ENCODE measurements around the gene CFAP107. TPM values are rescaled to one million over a fixed set of nuclear protein-coding genes. Genes with fewer than 3 reads are reported as not detected.

The CFAP107 gene
- total and polyA plus RNA-seq, 4 donors: not detected

DNA sequence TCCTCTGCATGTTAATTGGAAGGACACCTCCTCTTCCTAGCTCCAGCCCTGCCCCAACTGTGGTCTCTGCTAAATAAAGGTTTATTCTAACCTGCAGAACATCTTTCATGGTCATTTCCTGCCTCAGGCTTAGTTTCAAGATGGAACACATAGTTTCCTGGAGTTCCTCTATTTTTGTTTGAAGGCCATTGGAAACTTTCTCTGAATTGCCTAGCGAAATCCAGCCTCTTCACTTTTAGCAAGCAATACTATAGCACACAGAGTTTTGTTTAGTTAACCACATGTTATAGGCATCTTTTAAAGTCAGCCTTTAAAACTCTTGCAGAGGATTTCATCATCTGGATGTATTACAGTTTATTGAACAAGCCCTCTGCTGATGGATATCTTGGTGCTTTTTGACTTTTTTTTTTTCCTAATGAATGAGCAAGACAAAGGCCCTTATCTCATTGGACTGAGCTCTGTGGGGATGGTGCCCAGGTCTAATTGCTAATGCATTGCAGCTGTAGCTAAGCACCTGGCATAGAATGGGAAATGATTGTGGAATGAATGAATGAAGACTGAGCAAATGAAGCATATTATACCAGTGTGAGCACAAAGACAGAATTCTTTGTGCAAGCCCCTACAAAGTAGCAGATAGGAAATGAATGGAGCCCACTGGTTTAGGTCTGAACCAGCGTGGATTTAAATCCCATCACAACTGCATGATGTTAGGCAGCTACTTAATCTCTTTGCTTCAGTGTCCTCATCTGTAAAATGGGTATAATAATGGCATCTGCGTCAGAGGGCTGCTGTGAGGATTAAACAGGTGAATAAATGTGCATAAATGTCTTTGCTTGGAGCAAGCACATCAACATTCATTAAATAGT lies 641 bp upstream of the CFAP107 start:
- Histone ChIP-seq H3K36me3 (ENCODE audit: control insufficient read depth in 4 of 4, insufficient read depth in 3 of 4, low read depth in 1 of 4, low read length in 3 of 4) (no peaks in the 10 kb centered on the region), H3K9me3 (ENCODE audit: control insufficient read depth in 4 of 4, low read length in 3 of 4) (peaks cover 0 to 11% (median 1%) of the 10 kb centered on the region in 4 donors), H3K27me3 (ENCODE audit: control insufficient read depth in 4 of 4, insufficient read depth in 4 of 4, low read length in 3 of 4) (no peaks in the 10 kb centered on the region), H3K27ac (ENCODE audit: low read depth in 1 of 2, low read length in 2 of 2) (no peak overlapping the region), H3K9ac (ENCODE audit: low read depth in 1 of 2, low read length in 2 of 2) (no peak overlapping the region), H3K4me1 (ENCODE audit: control insufficient read depth in 4 of 4, insufficient read depth in 4 of 4, low read length in 3 of 4) (no peaks in the 10 kb centered on the region), H3K4me3 (ENCODE audit: low read depth in 1 of 3, low read length in 3 of 3) (no peak overlapping the region)
- DNase-seq (ENCODE audit: low spot score): no peak
- 62% methylated on average over 3 of the region's 3 CpGs for WGBS
- TF ChIP-seq, protein P1, sequence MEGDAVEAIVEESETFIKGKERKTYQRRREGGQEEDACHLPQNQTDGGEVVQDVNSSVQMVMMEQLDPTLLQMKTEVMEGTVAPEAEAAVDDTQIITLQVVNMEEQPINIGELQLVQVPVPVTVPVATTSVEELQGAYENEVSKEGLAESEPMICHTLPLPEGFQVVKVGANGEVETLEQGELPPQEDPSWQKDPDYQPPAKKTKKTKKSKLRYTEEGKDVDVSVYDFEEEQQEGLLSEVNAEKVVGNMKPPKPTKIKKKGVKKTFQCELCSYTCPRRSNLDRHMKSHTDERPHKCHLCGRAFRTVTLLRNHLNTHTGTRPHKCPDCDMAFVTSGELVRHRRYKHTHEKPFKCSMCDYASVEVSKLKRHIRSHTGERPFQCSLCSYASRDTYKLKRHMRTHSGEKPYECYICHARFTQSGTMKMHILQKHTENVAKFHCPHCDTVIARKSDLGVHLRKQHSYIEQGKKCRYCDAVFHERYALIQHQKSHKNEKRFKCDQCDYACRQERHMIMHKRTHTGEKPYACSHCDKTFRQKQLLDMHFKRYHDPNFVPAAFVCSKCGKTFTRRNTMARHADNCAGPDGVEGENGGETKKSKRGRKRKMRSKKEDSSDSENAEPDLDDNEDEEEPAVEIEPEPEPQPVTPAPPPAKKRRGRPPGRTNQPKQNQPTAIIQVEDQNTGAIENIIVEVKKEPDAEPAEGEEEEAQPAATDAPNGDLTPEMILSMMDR (IDR thresholded peaks at IDR 0.05; ENCODE audit: low read depth, low read length, missing input control): no peak
- TF ChIP-seq, protein P2, sequence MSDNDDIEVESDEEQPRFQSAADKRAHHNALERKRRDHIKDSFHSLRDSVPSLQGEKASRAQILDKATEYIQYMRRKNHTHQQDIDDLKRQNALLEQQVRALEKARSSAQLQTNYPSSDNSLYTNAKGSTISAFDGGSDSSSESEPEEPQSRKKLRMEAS (IDR thresholded peaks at IDR 0.05): no peak
- TF ChIP-seq GABPA (IDR thresholded peaks at IDR 0.05 in 1 of 2, conservative IDR thresholded peaks at IDR 0.05 in 1 of 2) (no peak), FOXA2 (IDR thresholded peaks at IDR 0.05) (no peak), HNF4G (IDR thresholded peaks at IDR 0.05) (no peak), HNF4A (conservative IDR thresholded peaks at IDR 0.05) (no peak), YY1 (IDR thresholded peaks at IDR 0.05) (no peak), ZBTB33 (IDR thresholded peaks at IDR 0.05) (no peak), FOXA1 (IDR thresholded peaks at IDR 0.05) (no peak), RXRA (IDR thresholded peaks at IDR 0.05) (no peak), JUND (IDR thresholded peaks at IDR 0.05) (no peak), RAD21 (IDR thresholded peaks at IDR 0.05) (no peak)
- TF ChIP-seq, protein P3, sequence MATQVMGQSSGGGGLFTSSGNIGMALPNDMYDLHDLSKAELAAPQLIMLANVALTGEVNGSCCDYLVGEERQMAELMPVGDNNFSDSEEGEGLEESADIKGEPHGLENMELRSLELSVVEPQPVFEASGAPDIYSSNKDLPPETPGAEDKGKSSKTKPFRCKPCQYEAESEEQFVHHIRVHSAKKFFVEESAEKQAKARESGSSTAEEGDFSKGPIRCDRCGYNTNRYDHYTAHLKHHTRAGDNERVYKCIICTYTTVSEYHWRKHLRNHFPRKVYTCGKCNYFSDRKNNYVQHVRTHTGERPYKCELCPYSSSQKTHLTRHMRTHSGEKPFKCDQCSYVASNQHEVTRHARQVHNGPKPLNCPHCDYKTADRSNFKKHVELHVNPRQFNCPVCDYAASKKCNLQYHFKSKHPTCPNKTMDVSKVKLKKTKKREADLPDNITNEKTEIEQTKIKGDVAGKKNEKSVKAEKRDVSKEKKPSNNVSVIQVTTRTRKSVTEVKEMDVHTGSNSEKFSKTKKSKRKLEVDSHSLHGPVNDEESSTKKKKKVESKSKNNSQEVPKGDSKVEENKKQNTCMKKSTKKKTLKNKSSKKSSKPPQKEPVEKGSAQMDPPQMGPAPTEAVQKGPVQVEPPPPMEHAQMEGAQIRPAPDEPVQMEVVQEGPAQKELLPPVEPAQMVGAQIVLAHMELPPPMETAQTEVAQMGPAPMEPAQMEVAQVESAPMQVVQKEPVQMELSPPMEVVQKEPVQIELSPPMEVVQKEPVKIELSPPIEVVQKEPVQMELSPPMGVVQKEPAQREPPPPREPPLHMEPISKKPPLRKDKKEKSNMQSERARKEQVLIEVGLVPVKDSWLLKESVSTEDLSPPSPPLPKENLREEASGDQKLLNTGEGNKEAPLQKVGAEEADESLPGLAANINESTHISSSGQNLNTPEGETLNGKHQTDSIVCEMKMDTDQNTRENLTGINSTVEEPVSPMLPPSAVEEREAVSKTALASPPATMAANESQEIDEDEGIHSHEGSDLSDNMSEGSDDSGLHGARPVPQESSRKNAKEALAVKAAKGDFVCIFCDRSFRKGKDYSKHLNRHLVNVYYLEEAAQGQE (IDR thresholded peaks at IDR 0.05): no peak

DNA sequence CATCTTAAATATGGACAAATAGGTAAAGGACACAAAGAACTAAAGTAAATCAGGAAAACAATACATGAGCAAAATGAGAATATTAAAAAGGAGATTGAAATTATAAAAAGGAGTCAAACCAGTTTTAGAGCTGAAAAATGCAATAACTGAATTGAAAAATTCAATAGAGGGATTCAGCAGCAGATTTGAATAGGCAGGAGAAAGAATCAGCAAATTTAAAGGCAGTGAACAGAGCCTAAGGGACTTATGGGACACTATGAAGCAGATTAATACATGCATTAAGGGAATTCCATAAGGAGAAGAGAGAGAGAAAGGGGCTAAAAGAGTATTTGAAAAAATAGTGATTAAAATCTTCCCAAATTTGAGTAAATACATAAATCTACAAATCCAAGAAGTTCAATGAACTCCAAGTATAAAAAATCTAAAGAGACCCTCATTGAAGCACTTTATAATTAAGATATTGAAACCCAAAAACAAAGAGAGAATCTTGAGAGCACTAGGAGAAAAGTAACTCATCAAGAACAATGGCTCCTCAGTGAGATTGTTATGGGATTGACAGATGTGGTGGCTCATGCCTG lies 2.9 kb downstream of the CFAP107 start:
- H3K9me3 ChIP-seq (ENCODE audit: control insufficient read depth in 4 of 4, low read length in 3 of 4): peaks cover 0 to 13% (median 1%) of the 10 kb centered on the region in 4 donors
- H3K9ac ChIP-seq (ENCODE audit: low read depth in 1 of 2, low read length in 2 of 2): no peak overlapping the region
- H3K27me3 ChIP-seq (ENCODE audit: control insufficient read depth in 4 of 4, insufficient read depth in 4 of 4, low read length in 3 of 4): no peaks in the 10 kb centered on the region
- DNase-seq (ENCODE audit: low spot score): no peak
- TF ChIP-seq, protein P2 (IDR thresholded peaks at IDR 0.05): no peak
- TF ChIP-seq FOXA1 (IDR thresholded peaks at IDR 0.05) (no peak), FOXA2 (IDR thresholded peaks at IDR 0.05) (no peak), ZBTB33 (IDR thresholded peaks at IDR 0.05) (no peak), SP1 (IDR thresholded peaks at IDR 0.05) (no peak), HNF4G (IDR thresholded peaks at IDR 0.05) (no peak), JUND (IDR thresholded peaks at IDR 0.05) (no peak), HNF4A (conservative IDR thresholded peaks at IDR 0.05) (no peak), NR2F2 (IDR thresholded peaks at IDR 0.05) (no peak), RXRA (IDR thresholded peaks at IDR 0.05) (no peak), RAD21 (IDR thresholded peaks at IDR 0.05) (no peak)
- TF ChIP-seq, protein P4, sequence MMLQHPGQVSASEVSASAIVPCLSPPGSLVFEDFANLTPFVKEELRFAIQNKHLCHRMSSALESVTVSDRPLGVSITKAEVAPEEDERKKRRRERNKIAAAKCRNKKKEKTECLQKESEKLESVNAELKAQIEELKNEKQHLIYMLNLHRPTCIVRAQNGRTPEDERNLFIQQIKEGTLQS (IDR thresholded peaks at IDR 0.05): no peak
- H3K4me3 ChIP-seq (ENCODE audit: low read depth in 1 of 3, low read length in 3 of 3): no peak overlapping the region
- no peak overlapping the region for H3K27ac ChIP-seq (ENCODE audit: low read depth in 1 of 2, low read length in 2 of 2)
- H3K4me1 ChIP-seq (ENCODE audit: control insufficient read depth in 4 of 4, insufficient read depth in 4 of 4, low read length in 3 of 4): no peaks in the 10 kb centered on the region
- no peaks in the 10 kb centered on the region for H3K36me3 ChIP-seq (ENCODE audit: control insufficient read depth in 4 of 4, insufficient read depth in 3 of 4, low read depth in 1 of 4, low read length in 3 of 4)
